Activated CD4-positive, alpha-beta T cell treated with anti-CD3 and anti-CD28 coated beads for 36 hours (primary cell): Measurements from ENCODE around the gene HTN1. TPM values are rescaled to one million over a fixed set of nuclear protein-coding genes. Genes with fewer than 3 reads are reported as not detected.
"Not testable (repeated sequence)": the region's sequence is repeated elsewhere in the genome, so short reads cannot be mapped to it uniquely, and the experiment has no call there.

ENCODE experiments used
- ATAC-seq: fragments of 200-7000 bp; cut with Tn5 transposase; one replicate; pipeline ENCODE4 v1.10.0; 2021; ENCODE audit warnings: mild to moderate bottlenecking, moderate library complexity
- CTCF ChIA-PET: fragments of 350-600 bp; sonication (Branson Sonifier 250); formaldehyde crosslinking; loops from one replicate; lab custom pipeline; 2021; ENCODE audit warnings: antibody characterized with exemption; lab: Charles Lee
- POLR2A ChIA-PET: fragments of 350-600 bp; sonication (Branson Sonifier 250); formaldehyde crosslinking; loops from one replicate; lab custom pipeline; 2021; ENCODE audit warnings: antibody characterized with exemption, inconsistent platforms; lab: Charles Lee
- DNase-seq: peaks from one replicate; pipeline ENCODE4 v3.0.0-alpha.2; 2020
- H3K27ac Mint-ChIP-seq: one replicate; pipeline ENCODE4 v1.8.0; 2021; ENCODE audit warnings: mixed read lengths
- H3K27me3 Mint-ChIP-seq: one replicate; pipeline ENCODE4 v1.8.0; 2021; ENCODE audit warnings: mixed read lengths
- H3K36me3 Mint-ChIP-seq: one replicate; pipeline ENCODE4 v1.8.0; 2021; ENCODE audit warnings: low read depth, mixed read lengths
- H3K4me1 Mint-ChIP-seq: one replicate; pipeline ENCODE4 v1.8.0; 2021; ENCODE audit warnings: mixed read lengths
- H3K4me3 Mint-ChIP-seq: one replicate; pipeline ENCODE4 v1.8.0; 2021; ENCODE audit warnings: mild to moderate bottlenecking, moderate library complexity, mixed read lengths
- H3K9me3 Mint-ChIP-seq: one replicate; pipeline ENCODE4 v1.8.0; 2021; ENCODE audit warnings: low read depth, mixed read lengths
- intact Hi-C, 2 experiments: fragments of 100-400 bp; cut with DNase I in 1 of 2; cut with micrococcal nuclease in 1 of 2; formaldehyde crosslinking; loops; one replicate each; pipeline versions ENCODE4 v1.14.2 to v1.15.1; 2022 to 2024; cut with DNase I, micrococcal nuclease
- total RNA-seq, 2 experiments: library from RNA; stranded (reverse); gene quantifications; one replicate each; pipeline ENCODE4 v1.2.3, GENCODE V29; 2021

Gene HTN1
- not detected for total RNA-seq

GRCh38 chr4:70050138-70050537 lies at the start of gene HTN1:
Gene HTN1, plus strand, starts transcription at chr4:70050438. Its CDS starts 2,639 bp downstream, at chr4:70053077.
- DNase-seq, H3K27me3 Mint-ChIP-seq, ATAC-seq, H3K36me3 Mint-ChIP-seq, H3K4me1 Mint-ChIP-seq, CTCF ChIA-PET, H3K4me3 Mint-ChIP-seq, POLR2A ChIA-PET, H3K27ac Mint-ChIP-seq, intact Hi-C loops, H3K9me3 Mint-ChIP-seq: not testable (repeated sequence)

- intact Hi-C loops = no loop called here
- CTCF ChIA-PET = no interaction called here
These were observed 49.5 kb upstream of the HTN1 start for GRCh38 chr4:70000711-70001110.

DNA sequence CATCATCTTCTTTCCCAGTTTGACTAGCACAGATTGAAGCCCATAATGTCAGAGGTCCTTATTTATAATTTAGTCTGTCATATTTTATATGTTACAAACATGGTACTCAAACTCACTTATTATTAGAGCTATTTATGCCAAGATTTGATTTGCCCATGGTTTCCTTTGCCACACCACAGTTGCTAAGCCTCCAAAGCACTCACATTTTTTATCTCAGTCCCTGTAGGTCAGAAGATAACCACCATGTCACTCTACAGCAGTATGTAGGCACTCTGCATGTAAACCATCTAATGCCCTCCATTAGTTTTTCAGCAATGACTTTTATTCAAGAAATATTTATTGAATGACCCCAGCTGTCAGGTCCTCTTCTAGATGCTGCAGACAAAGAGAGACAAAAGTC lies 47.7 kb upstream of the HTN1 start:
- Mint-ChIP-seq H3K4me3 (no peak overlapping the region), H3K36me3 (no peaks in the 10 kb centered on the region), H3K27me3 (peaks cover 2% of the 10 kb centered on the region), H3K9me3 (no peaks in the 10 kb centered on the region), H3K27ac (no peak overlapping the region), H3K4me1 (no peaks in the 10 kb centered on the region)
- ATAC-seq (no peak), DNase-seq (no peak)
- POLR2A ChIA-PET = no interaction called here
- intact Hi-C loops = no loop called here
- CTCF ChIA-PET = interaction anchor here (0.6 kb wide), 1 partner anchor 510 kb away, joined by 3 read pairs; no protein-coding TSS in a partner anchor

More at GRCh38 chr4:70000711-70001110, 49.5 kb upstream of the HTN1 start:
- H3K36me3 Mint-ChIP-seq = no peaks in the 10 kb centered on the region
- H3K4me1 Mint-ChIP-seq = no peaks in the 10 kb centered on the region
- ATAC-seq (no peak), DNase-seq (no peak)
- H3K4me3 Mint-ChIP-seq = no peak overlapping the region
- POLR2A ChIA-PET = no interaction called here
- H3K27ac Mint-ChIP-seq = no peak overlapping the region
- H3K9me3 Mint-ChIP-seq = no peaks in the 10 kb centered on the region
- H3K27me3 Mint-ChIP-seq = no peaks in the 10 kb centered on the region

DNA sequence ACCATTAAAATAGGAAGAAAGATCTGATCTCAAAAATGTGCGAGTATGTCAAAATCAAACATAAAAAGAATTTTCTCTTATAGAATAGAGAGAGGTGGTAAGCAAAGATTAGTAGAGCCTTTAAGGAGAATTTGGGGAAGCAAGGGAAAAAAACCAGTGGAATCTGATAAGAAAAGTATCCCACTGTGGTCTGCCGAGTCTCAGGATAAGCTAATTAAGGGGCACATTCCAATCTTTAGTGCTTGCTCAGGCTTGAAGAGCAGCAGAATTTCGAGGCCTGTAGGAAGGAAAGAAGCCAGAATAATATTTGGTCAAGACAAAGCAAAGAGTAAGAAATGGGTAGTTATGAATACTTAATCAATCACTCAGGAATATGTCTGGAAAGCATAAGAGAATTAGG lies 41.5 kb upstream of the HTN1 start:
- DNase-seq (no peak), ATAC-seq (no peak)
- peaks cover 2% of the 10 kb centered on the region for H3K27me3 Mint-ChIP-seq
- CTCF ChIA-PET = no interaction called here
- H3K9me3 Mint-ChIP-seq = no peaks in the 10 kb centered on the region
- intact Hi-C loops = no loop called here
- H3K36me3 Mint-ChIP-seq = no peaks in the 10 kb centered on the region
- no peak overlapping the region for H3K4me3 Mint-ChIP-seq
- POLR2A ChIA-PET = no interaction called here
- no peaks in the 10 kb centered on the region for H3K4me1 Mint-ChIP-seq
- H3K27ac Mint-ChIP-seq = no peak overlapping the region

- H3K9me3 Mint-ChIP-seq, H3K4me1 Mint-ChIP-seq, H3K27ac Mint-ChIP-seq, CTCF ChIA-PET, DNase-seq, POLR2A ChIA-PET, H3K4me3 Mint-ChIP-seq, H3K36me3 Mint-ChIP-seq, H3K27me3 Mint-ChIP-seq, ATAC-seq, intact Hi-C loops: not testable (repeated sequence)
These were observed 31.2 kb upstream of the HTN1 start for GRCh38 chr4:70019006-70019405.

DNA sequence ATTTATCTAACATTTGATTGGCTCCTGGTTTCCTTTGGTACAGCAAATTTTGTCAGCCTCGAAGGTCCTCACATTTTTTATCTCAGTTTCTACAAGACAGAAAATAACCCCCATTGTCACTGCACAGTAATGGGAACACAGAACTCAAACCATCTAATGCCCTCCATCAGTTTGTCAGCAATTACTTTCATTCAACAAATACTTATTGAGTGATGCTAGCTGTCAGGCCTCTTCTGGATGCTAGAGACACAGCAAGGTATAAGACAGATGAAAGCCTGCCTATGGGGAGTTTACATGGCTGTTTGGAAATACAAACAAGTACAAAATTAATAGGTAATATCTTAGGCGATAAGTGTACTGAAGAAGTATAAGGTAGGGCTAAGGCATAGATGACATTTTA lies 27.0 kb upstream of the HTN1 start:
- Mint-ChIP-seq H3K4me3 (no peak overlapping the region), H3K4me1 (no peaks in the 10 kb centered on the region), H3K27me3 (no peaks in the 10 kb centered on the region), H3K36me3 (no peaks in the 10 kb centered on the region), H3K27ac (no peak overlapping the region), H3K9me3 (no peaks in the 10 kb centered on the region)
- CTCF ChIA-PET = no interaction called here
- DNase-seq (no peak), ATAC-seq (no peak)
- POLR2A ChIA-PET = no interaction called here
- intact Hi-C loops = no loop called here

GRCh38 chr4:70027011-70027410 lies 23.2 kb upstream of the HTN1 start:
- Mint-ChIP-seq H3K4me1 (no peaks in the 10 kb centered on the region), H3K9me3 (no peaks in the 10 kb centered on the region), H3K27ac (no peak overlapping the region), H3K36me3 (no peaks in the 10 kb centered on the region), H3K4me3 (no peak overlapping the region), H3K27me3 (no peaks in the 10 kb centered on the region)
- DNase-seq (no peak), ATAC-seq (no peak)
- ChIA-PET CTCF (no interaction called here), POLR2A (no interaction called here)
- intact Hi-C loops = no loop called here

- not testable (repeated sequence) for ATAC-seq, H3K4me1 Mint-ChIP-seq
These were observed 22.1 kb upstream of the HTN1 start, which contains the start of gene HTN3 for GRCh38 chr4:70028159-70028558. Gene HTN3, plus strand, starts transcription at chr4:70028459. Its CDS starts 2,282 bp downstream, at chr4:70030741.

GRCh38 chr4:70037559-70037958 lies 12.7 kb upstream of the HTN1 start:
- H3K4me3 Mint-ChIP-seq, DNase-seq, H3K9me3 Mint-ChIP-seq, intact Hi-C loops, H3K4me1 Mint-ChIP-seq, POLR2A ChIA-PET, CTCF ChIA-PET, ATAC-seq, H3K27me3 Mint-ChIP-seq, H3K27ac Mint-ChIP-seq, H3K36me3 Mint-ChIP-seq: not testable (repeated sequence)

More at GRCh38 chr4:70028159-70028558, 22.1 kb upstream of the HTN1 start, which contains the start of gene HTN3:
- DNase-seq, H3K36me3 Mint-ChIP-seq, H3K4me3 Mint-ChIP-seq, H3K27ac Mint-ChIP-seq, POLR2A ChIA-PET, intact Hi-C loops, H3K9me3 Mint-ChIP-seq, CTCF ChIA-PET, H3K27me3 Mint-ChIP-seq: not testable (repeated sequence)

DNA sequence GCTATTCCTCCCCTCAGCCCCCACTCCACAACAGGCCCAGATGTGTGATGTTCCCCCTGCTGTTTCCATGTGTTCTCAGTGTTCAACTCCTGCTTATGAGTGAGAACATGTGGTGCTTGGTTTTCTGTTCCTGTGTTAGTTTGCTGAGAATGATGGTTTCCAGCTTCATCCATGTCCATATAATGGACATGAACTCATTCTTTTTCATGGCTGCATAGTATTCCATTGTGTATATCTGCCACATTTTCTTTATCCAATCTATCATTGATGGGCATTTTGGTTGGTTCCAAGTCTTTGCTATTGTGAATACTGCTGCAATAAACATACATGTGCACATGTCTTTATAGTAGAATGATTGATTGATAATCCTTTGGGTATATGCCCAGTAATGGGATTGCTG lies 10.3 kb upstream of the HTN1 start:
- intact Hi-C loops, CTCF ChIA-PET: not testable (repeated sequence)

DNA sequence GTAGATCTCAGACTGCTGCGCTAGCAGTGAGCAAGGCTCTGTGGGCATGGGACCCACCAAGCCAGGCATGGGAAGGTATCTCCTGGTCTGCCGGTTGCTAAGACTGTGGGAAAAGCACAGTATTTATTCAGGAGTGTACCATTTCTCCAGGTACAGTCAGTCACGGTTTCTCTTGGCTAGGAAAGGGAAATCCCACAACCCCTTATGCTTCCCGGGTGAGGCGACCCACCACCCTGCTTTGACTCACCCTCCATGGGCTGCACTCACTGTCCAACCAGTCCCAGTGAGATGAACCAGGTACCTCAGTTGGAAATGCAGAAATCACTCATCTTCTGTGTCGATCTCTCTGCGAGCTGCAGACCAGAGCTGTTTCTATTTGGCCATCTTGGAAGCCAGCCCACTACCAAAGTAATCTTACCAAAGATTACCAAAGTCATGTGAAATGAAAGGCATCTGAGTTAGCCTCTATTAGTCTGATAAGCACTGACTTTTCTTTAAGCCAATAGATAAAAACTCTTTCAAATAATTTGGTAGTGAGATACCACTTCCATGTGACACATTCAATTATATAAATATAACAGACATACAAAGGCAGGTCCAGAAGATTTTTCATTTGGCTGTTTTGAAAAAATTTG lies 8.5 kb upstream of the HTN1 start:
- no peak for ATAC-seq
- no peaks in the 10 kb centered on the region for H3K27me3 Mint-ChIP-seq
- intact Hi-C loops = no loop called here
- H3K27ac Mint-ChIP-seq = no peak overlapping the region
- H3K36me3 Mint-ChIP-seq = no peaks in the 10 kb centered on the region
- H3K4me3 Mint-ChIP-seq = no peak overlapping the region
- ChIA-PET POLR2A (no interaction called here), CTCF (no interaction called here)
- no peaks in the 10 kb centered on the region for H3K4me1 Mint-ChIP-seq
- H3K9me3 Mint-ChIP-seq = peaks cover 6% of the 10 kb centered on the region
- no peak for DNase-seq

More for the DNA sequence above, 10.3 kb upstream of the HTN1 start:
- POLR2A ChIA-PET, H3K4me1 Mint-ChIP-seq, H3K9me3 Mint-ChIP-seq, H3K27me3 Mint-ChIP-seq, ATAC-seq, H3K4me3 Mint-ChIP-seq, H3K27ac Mint-ChIP-seq, H3K36me3 Mint-ChIP-seq, DNase-seq: not testable (repeated sequence)

DNA sequence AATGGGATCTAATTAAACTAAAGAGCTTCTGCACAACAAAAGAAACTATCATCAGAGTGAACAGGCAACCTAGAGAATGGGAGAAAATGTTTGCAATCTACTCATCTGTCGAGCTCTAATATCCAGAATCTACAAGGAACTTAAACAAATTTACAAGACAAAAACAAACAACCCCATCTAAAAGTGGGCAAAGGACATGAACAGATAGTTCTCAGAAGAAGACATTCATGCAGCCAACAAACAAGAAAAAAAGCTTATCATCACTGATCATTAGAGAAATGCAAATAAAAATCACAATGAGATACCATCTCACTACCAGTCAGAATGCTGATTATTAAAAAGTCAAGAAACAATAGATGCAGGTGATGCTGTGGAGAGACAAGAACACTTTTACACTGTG lies 6.3 kb downstream of the HTN1 start:
- ATAC-seq, H3K9me3 Mint-ChIP-seq, intact Hi-C loops, H3K4me3 Mint-ChIP-seq, H3K4me1 Mint-ChIP-seq, CTCF ChIA-PET, H3K36me3 Mint-ChIP-seq, H3K27me3 Mint-ChIP-seq, H3K27ac Mint-ChIP-seq, DNase-seq, POLR2A ChIA-PET: not testable (repeated sequence)
